Ovary (tissue), 9 donors: ENCODE measurements around the gene PAX2. TPM values are rescaled to one million over a fixed set of nuclear protein-coding genes. Genes with fewer than 3 reads are reported as not detected.

Experiments used
- DNase-seq, 5 donors: peaks; one replicate each; pipeline ENCODE4 v3.0.0-alpha.2; 2019 to 2020
- H3K27ac ChIP-seq, 2 donors: fragments of 200-600 bp; one replicate each; pipeline versions ENCODE4 v1.5.1 to v1.8.0; 2019 to 2022
- H3K27me3 ChIP-seq: fragments of 200-600 bp; one replicate; pipeline ENCODE4 v1.8.0; 2022
- H3K36me3 ChIP-seq: fragments of 200-600 bp; sonication (generic); one replicate; pipeline ENCODE4 v1.5.1; 2019
- H3K4me1 ChIP-seq: one replicate; pipeline ENCODE4 v1.8.1; 2013; ENCODE audit warnings: mild to moderate bottlenecking, moderate library complexity; ENCODE audit not compliant: insufficient read depth
- H3K4me3 ChIP-seq: fragments of 200-600 bp; sonication (generic); one replicate; pipeline ENCODE4 v1.5.1; 2017
- H3K9me3 ChIP-seq, 2 donors: fragments of 200-600 bp in 1 of 2; sonication (generic) in 1 of 2; one replicate each; pipeline versions ENCODE4 v1.5.1 to v1.8.1; 2013 to 2019; ENCODE audit warnings: mild to moderate bottlenecking in 1 of 2, moderate library complexity in 1 of 2
- EP300 ChIP-seq: sonication (generic); formaldehyde crosslinking; IDR thresholded peaks from one replicate; pipeline ENCODE4 v1.6.1; 2017; ENCODE audit warnings: antibody characterized with exemption
- POLR2A ChIP-seq: fragments of 450-650 bp; IDR thresholded peaks from one replicate; pipeline ENCODE4 v1.6.1; 2017; ENCODE audit warnings: antibody characterized with exemption, mild to moderate bottlenecking, moderate library complexity
- WGBS, 3 donors: extraction: QIAGEN DNeasy Blood & Tissue Kit in 1 of 3; methylation state at CpG; one replicate each; pipeline versions ENCODE4 v1.1.5 to v1.1.7; 2013 to 2017; 5-methylcytosine and 5-hydroxymethylcytosine counted together
- intact Hi-C, 4 donors: fragments of 100-400 bp; cut with DNase I; formaldehyde crosslinking; loops; one replicate each; pipeline versions ENCODE4 v1.11.0 to v1.15.1; 2022 to 2023
- polyA plus RNA-seq, 2 donors: library from polyadenylated mRNA; stranded (reverse); fragments of 200-250 nt in 1 of 2; fragments of 350-450 nt in 1 of 2; fragmentation: Illumina TruSeq in 1 of 2; extraction: RNeasy Lipid Tissue Mini Kit (QIAGEN cat#74804) in 1 of 2; gene quantifications; one replicate each; pipeline ENCODE4 v1.2.3, GENCODE V29; 2013 to 2014
- total RNA-seq, 7 donors: library from RNA; depleted of rRNA in 2 of 7; stranded (reverse); fragments of >200 nt in 2 of 7; fragmentation: NEBNext Ultra II Directional in 3 of 7; extraction: Animal tissue kit (Norgen Biotek cat#: 25700) in 3 of 7; gene quantifications; one replicate each; pipeline versions ENCODE4 v1.1.0 to v1.2.4, GENCODE V29; 2016 to 2023
- TF ChIP-seq, protein P1 (sequence below), 3 donors: fragments of 450-650 bp in 2 of 3; fragments of 200-600 bp in 1 of 3; IDR thresholded peaks; one replicate each; pipeline versions ENCODE4 v1.5.1 to v1.8.0; 2016 to 2022; ENCODE audit warnings: antibody characterized with exemption in 3 of 3, mild to moderate bottlenecking in 1 of 3
- donor health status: DM: no; HTN: no; CAD: no; lungs with moderate emphysema.
- donor health status: DM: no; HTN: no; CAD: no.
- donor health status: Bipolar disorder and iron deficiency.
- donor health status: DM: yes; HTN: yes; CAD: no.
- donor health status: DM: no; HTN: no; CAD: no.
- donor health status: DM: yes; HTN: yes; CAD: no.

The PAX2 gene
- total and polyA plus RNA-seq, 9 donors: 0.04 to 10.8 (median 2.4) TPM; not detected in 3

DNA sequence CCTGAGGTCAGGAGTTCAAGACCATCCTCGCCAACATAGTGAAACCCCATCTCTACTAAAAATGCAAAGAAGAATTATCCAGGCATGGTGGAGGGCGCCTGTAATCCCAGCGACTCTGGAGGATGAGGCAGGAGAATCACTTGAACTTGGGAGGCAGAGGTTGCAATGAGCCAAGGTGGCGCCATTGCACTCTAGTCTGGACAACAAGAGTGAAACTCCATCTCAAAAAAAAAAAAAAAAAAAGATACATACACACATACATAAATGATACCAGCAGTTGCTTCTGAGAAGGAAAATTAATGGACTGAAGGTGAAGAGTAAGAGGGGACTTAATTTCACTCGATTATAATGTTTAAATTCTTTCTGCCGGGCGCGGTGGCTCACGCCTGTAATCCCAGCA, 40.2 kb upstream of the PAX2 start:
- no peak for DNase-seq
- intact Hi-C loops: no loop called here
- Histone ChIP-seq H3K4me3 (no peak overlapping the region), H3K36me3 (no peaks in the 10 kb centered on the region), H3K4me1 (peaks cover 1% of the 10 kb centered on the region), H3K9me3 (peaks cover 0 to 3% of the 10 kb centered on the region in 2 donors), H3K27me3 (no peaks in the 10 kb centered on the region), H3K27ac (no peak overlapping the region)
- WGBS, 3 donors: 76 to 82% (median 77%) methylated on average over 9 of the region's 9 CpGs
- no peak for TF ChIP-seq EP300
- TF ChIP-seq POLR2A: no peak
- TF ChIP-seq, protein P1, sequence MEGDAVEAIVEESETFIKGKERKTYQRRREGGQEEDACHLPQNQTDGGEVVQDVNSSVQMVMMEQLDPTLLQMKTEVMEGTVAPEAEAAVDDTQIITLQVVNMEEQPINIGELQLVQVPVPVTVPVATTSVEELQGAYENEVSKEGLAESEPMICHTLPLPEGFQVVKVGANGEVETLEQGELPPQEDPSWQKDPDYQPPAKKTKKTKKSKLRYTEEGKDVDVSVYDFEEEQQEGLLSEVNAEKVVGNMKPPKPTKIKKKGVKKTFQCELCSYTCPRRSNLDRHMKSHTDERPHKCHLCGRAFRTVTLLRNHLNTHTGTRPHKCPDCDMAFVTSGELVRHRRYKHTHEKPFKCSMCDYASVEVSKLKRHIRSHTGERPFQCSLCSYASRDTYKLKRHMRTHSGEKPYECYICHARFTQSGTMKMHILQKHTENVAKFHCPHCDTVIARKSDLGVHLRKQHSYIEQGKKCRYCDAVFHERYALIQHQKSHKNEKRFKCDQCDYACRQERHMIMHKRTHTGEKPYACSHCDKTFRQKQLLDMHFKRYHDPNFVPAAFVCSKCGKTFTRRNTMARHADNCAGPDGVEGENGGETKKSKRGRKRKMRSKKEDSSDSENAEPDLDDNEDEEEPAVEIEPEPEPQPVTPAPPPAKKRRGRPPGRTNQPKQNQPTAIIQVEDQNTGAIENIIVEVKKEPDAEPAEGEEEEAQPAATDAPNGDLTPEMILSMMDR (IDR thresholded peaks at IDR 0.05): no peak

DNA sequence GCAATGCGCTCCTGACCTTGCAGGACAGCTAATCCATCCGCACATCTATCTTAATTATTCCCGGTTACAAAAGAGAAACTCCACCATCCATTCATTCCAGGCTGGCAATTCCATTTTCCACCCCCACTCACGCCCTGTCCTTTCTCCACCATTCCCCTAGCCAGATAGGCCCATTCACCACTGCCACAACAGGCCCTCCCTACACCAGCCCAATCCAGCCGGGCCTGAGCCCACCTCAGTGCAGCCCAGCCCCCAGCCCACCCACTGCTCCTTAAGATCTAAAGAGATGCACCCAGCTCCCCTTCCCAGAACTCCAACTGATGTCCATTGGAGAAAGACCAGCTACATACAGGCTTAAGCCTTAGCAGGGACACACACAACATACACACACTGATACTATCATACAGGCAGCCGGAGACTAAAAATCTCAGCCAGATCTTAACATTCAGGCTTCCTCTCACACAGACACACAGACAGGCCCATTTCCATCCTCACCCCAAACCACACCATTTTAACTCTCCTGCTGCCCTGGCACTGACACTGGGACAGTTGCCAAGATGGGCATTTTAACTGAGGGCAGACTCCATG, 38.0 kb upstream of the PAX2 start:
- H3K27ac ChIP-seq: no peak overlapping the region
- H3K4me1 ChIP-seq: peaks cover 3% of the 10 kb centered on the region
- intact Hi-C loops: no loop called here
- H3K36me3 ChIP-seq: no peaks in the 10 kb centered on the region
- H3K4me3 ChIP-seq: no peak overlapping the region
- no peak for DNase-seq
- H3K27me3 ChIP-seq: no peaks in the 10 kb centered on the region
- H3K9me3 ChIP-seq: peaks cover 0 to 3% of the 10 kb centered on the region in 2 donors
- WGBS, 3 donors: 70 to 83% (median 72%) methylated on average over 6 of the region's 6 CpGs
- TF ChIP-seq POLR2A (no peak), EP300 (no peak)
- TF ChIP-seq, protein P1 (IDR thresholded peaks at IDR 0.05): no peak

DNA sequence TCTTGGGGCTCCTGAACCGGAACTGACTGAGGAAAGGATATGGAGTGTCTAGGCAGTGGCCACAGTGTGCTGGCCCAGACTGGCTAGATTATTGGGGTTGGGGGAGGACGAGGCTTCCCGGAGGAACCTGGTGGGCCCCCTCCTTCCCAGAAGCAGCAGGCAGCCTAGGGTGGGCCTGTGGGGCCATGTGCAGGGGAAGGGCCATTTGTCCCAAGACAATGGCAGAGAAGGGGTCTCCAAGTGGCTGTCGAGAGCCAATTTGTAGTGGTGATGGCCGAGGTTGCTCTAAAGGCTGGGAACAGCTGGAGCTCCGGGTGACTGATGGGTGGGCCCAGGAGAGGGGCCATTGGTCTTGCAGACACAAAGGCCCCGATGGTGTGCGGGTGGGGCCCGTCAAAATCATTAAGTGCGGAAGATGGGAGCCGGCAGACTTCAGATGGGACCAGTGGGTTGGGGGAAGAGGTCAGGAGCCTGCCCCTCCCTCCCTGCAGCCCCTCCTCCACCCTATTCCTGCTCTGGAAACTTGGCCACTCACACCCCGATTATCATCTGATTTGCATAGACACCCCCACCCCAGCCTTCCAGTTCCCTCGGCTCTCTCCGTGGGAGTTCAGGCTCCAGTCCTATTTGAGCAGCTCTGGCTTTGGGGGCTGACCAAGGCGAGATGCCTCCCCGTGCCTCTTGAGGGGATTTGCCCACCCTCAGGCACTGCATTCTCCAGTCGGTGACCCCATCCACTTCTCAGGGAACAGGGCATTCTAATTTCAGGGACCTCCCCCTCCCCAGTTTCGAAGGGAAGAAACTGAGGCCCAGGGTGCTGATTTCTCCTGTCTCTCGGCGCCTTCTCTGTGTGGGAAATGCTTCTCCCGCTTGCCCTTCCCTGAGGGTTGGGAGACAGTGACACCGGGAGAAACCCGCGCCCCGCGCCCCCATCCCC, 36.0 kb upstream of the PAX2 start:
- intact Hi-C loops: no loop called here
- Histone ChIP-seq H3K36me3 (no peaks in the 10 kb centered on the region), H3K27ac (no peak overlapping the region), H3K27me3 (no peaks in the 10 kb centered on the region), H3K4me1 (peaks cover 3% of the 10 kb centered on the region), H3K4me3 (no peak overlapping the region), H3K9me3 (peaks cover 0 to 3% of the 10 kb centered on the region in 2 donors)
- TF ChIP-seq, protein P1 (IDR thresholded peaks at IDR 0.05): no peak
- TF ChIP-seq POLR2A (no peak), EP300 (no peak)
- no peak for DNase-seq
- 8 to 14% (median 11%) methylated on average over 25 to 26 of the region's 26 CpGs for WGBS, 3 donors

DNA sequence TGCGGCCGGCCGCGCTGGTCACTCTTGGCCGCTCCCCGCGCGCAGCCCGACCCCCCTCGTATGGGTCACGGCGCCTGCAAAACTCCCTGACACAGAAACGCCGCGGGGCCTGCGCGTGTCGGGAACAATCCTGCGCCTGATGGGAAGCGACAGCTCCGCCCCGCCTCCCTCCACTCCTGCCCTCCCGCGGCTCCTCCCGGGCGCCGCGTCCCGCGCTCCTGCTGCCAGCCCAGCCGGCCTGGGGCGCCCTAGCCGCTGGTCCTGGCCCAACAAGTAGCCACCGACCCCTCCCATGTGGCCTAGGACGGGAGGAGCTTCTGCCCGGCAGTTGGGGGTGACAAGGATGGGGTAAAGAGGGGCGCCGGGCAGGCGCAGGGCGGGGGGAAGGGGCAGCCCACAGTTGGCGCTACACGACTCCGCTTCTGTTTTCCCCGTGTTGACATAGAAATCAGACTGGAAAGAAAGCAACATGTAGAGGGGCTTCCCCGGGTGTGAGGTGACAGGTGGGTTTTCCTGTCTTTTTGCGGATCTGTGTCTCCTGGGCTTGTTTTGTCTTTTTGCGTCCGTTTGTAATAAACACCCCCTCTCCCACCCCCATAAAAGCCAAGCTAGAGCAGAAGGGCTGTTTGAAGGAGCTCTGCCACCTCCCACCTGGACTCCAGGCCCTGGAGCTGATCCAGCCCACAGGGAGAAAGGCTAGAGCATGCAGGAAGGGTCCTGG, 35.1 kb upstream of the PAX2 start:
- TF ChIP-seq, protein P1 (IDR thresholded peaks at IDR 0.05): no peak
- TF ChIP-seq EP300 (no peak), POLR2A (no peak)
- no peak overlapping the region for H3K4me3 ChIP-seq
- intact Hi-C loops: no loop called here
- peaks cover 3% of the 10 kb centered on the region for H3K4me1 ChIP-seq
- no peaks in the 10 kb centered on the region for H3K27me3 ChIP-seq
- H3K9me3 ChIP-seq: peaks cover 0 to 3% of the 10 kb centered on the region in 2 donors
- no peak overlapping the region for H3K27ac ChIP-seq
- DNase-seq: no peak
- H3K36me3 ChIP-seq: no peaks in the 10 kb centered on the region
- WGBS, 3 donors: 2 to 4% (median 3%) methylated on average over 43 to 48 of the region's 48 CpGs
